GM12874 (cell line): ENCODE data around the gene YJEFN3.

Experiments used
- TF ChIP-seq, protein P1 (sequence below): IDR thresholded peaks from 2 replicates; pipeline ENCODE4 v1.5.1; 2011; ENCODE audit warnings: low read depth, mild to moderate bottlenecking, control low read depth, low read length, moderate library complexity; ENCODE audit not compliant: insufficient read depth

Gene YJEFN3

DNA sequence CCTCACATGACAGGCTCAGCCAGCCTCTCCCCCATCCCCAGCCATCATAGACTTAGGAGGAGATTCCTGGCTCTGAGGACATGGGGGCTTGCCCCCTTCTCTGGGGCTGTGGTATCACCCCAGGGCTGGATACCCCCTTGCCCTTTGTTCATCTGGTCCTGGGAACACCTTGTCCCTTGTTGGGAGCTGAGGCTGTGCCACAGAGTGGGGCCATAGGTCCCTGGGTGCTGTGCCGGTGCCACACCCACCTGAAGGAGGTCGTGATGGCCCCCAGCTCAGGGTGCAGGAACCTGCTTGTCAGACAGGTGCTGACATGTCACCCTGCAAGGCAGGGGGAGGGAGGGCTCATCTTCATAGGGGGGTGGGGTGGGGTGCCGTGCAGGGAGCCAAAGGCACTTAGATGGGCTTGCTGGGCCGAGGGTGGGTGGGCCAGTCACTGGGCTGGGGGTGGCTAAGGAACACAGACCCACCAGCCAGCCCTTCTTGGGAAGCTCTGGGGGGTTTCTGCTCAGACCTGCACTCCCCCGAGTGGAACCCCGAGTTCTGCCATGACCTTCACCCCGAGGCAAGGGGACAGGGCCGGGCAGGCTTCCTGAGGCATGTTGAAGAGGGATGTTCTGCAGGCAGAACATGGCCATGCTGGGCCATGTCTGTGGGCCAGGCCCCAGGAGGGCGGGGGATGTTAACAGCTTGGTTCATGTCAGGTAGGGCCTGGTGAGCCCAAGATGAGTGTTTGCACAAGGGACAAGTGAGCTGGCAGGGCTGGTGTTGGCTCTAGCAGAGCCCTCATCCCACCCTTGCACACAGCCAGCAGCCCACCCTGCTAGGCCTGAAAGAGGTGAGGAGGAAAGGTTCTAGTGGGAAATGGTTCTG, 41.4 kb upstream of the YJEFN3 start:
- TF ChIP-seq, protein P1, sequence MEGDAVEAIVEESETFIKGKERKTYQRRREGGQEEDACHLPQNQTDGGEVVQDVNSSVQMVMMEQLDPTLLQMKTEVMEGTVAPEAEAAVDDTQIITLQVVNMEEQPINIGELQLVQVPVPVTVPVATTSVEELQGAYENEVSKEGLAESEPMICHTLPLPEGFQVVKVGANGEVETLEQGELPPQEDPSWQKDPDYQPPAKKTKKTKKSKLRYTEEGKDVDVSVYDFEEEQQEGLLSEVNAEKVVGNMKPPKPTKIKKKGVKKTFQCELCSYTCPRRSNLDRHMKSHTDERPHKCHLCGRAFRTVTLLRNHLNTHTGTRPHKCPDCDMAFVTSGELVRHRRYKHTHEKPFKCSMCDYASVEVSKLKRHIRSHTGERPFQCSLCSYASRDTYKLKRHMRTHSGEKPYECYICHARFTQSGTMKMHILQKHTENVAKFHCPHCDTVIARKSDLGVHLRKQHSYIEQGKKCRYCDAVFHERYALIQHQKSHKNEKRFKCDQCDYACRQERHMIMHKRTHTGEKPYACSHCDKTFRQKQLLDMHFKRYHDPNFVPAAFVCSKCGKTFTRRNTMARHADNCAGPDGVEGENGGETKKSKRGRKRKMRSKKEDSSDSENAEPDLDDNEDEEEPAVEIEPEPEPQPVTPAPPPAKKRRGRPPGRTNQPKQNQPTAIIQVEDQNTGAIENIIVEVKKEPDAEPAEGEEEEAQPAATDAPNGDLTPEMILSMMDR = no peak

DNA sequence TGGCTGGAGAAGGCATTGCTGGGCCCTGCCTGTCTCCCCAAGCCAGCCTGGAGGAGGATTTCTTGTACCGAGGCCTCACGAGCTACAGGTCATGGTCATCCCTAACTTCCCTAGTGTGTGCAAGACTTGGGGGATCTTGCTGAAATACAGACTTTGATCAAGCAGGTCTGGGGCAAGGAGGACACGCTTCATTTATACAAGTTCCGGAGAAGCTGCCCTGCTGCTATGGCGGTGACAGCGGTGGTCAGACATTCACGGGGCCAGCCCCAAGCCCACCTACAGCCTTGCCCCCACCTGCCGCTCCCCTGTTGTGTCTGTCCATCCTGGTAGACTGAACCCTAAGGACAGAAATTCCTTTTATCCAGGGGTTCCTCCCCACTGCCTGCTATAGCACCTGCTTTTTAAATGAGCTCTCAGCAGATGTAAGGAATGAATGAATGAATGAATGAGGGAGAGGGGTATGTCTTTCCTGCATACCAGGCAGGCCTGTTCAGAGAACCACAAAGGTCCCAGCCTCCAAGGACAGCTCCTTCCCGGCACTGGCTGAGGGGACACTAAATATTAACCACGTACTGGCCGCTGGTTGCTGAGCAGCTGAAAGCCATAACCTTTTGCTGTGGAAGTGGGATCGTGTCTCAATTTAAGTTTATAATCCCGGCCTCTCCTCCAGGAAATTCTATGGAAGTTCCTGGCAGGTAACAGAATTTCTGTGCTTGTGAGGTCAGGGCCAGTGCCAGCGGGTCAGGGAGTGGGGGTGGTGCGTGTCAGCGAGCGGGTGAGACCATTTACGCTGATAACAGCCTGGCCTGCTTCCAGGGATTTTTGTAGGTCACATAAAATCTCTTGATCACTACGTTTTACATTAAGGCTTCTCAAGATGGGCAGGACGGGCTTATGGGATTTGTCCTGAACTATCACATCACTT, 40.5 kb upstream of the YJEFN3 start:
- TF ChIP-seq, protein P1 = no peak

- TF ChIP-seq, protein P1 = no peak
These were observed 39.6 kb upstream of the YJEFN3 start for GRCh38 chr19:19488875-19489690.

DNA sequence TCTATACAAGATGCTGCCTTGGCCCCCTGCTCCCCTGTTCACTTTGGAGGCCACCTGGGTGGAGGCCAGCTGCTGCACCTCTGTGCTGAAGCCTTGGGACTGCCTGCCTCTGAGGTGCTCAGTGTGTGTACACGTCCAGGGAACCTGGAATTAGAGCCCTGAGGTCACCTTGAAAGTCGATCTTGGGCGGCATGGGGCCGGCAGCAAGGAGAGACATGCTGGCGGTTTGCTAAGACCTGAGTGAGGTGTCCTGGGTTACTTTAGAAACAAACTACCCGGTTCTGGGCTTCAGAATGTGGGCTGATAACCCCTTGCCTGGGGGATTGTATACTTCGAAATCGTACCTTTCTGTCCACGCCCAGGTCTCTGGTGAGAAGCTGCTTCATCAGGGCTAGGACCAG, 38.9 kb upstream of the YJEFN3 start:
- TF ChIP-seq, protein P1 = no peak

DNA sequence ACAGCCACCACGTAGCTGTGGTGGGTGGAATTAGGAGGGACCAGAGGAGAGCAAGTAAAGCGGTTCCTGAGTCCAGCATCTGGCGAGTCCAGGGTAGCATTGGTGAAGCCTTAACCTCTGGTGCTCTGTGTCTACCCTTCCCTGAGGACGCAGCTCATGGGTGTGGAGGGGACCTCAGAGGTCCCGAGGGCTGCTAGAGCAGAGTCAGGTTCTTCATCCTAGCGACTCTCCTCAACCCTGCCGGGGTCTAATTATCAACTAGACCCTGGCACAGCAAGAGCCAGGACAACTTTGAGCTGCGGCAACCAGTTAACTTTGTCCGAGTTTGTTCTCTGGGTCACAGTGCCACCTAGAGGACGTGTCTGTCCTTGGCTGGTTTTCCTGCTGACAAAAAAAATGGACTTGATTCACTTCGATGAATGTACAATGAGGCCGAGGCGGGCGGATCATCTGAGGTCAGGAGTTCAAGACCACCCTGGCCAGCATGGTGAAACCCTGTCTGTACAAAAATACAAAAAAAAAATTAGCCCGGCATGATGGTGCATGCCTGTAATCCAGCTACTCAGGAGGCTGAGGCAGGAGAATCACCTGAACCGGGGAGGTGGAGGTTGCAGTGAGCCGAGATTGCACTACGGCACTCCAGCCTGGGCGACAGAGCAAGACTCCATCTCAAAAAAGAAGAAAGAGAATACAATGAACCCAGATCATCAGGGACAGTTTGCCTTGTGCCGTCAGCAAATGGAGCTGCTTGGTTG, 38.3 kb upstream of the YJEFN3 start:
- TF ChIP-seq, protein P1 = peak; percentile 74

DNA sequence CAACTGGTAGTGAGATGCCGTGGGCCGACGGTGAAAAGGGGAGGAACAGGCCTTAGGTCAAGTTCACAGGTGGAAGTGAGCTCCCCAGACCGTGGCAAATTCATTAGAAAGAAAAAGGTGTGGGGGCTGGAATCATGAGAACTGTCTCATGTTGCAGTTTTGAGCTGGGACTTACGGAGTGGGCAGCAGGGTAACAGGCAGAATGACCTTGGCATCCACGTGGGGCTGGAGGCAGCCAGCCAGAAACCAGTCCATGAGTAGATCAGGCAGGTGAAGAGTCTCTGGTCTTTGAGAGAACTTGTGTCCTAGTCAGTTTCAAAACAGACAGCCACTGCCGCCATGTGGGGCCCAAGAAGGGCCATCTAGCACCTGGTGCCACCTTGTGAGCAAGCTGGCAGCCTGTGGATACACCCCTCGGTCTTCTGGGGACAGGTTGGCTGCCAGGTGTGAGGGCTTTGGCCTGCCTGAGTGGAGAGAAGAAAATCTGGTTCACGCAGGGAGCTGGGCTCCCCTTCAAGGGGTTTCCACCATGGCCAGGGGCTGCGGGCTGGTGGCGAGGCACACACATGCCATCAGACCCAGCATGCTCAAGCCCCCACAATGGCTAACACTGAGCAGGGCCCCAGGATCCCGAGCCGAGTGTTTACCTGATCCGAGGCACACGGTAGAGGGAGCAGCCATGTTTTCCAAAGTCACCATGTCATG, 37.2 kb upstream of the YJEFN3 start:
- TF ChIP-seq, protein P1 = no peak
